SK-N-SH (cell line): ENCODE data around the gene PCSK6. TPM values are rescaled to one million over a fixed set of nuclear protein-coding genes. Genes with fewer than 3 reads are reported as not detected.
"Not testable (repeated sequence)": the region's sequence is repeated elsewhere in the genome, so short reads cannot be mapped to it uniquely, and the experiment has no call there.

Source experiments
- CTCF ChIA-PET: fragments of 300-600, 350-600 bp; formaldehyde crosslinking; extraction: SDS; loops from one replicate; lab custom pipeline; 2021; lab: Yijun Ruan, JAX
- POLR2A ChIA-PET: fragments of 350-600 bp; sonication (Branson Sonifier 250); formaldehyde crosslinking; extraction: SDS; loops from one replicate; lab custom pipeline; 2020; ENCODE audit warnings: antibody characterized with exemption, inconsistent platforms; lab: Yijun Ruan, JAX
- DNase-seq: peaks from one replicate; pipeline ENCODE4 v3.0.0; 2012
- H2AFZ ChIP-seq: fragments of 200-600 bp; sonication (generic); 2 replicates; pipeline ENCODE4 v1.8.1; 2016; ENCODE audit warnings: antibody characterized with exemption, mild to moderate bottlenecking, low read depth
- H3F3A ChIP-seq: fragments of 200-600 bp; sonication (generic); replicated peaks from 2 replicates; pipeline ENCODE3; 2016; ENCODE audit warnings: antibody characterized with exemption, mild to moderate bottlenecking; ENCODE audit not compliant: insufficient read depth
- H3K27ac ChIP-seq, 2 experiments: fragments of 200-500 bp in 1 of 2; fragments of 200-600 bp in 1 of 2; sonication (Bioruptor generic) in 1 of 2; sonication (generic), shearing (Covaris generic) in 1 of 2; 2 replicates each; pipeline versions ENCODE4 v1.5.1 to v1.6.1; 2014 to 2016; ENCODE audit warnings: low read depth in 2 of 2, inconsistent platforms in 1 of 2, low read length in 1 of 2, mild to moderate bottlenecking in 1 of 2, mixed read lengths in 1 of 2
- H3K27me3 ChIP-seq: fragments of 200-600 bp; sonication (generic), shearing (Covaris generic); 2 replicates; pipeline ENCODE4 v1.6.1; 2016; ENCODE audit warnings: mixed run types; ENCODE audit not compliant: insufficient read depth
- H3K36me3 ChIP-seq, 2 experiments: fragments of 200-500 bp in 1 of 2; fragments of 200-600 bp in 1 of 2; sonication (Bioruptor generic) in 1 of 2; sonication (generic) in 1 of 2; replicated peaks in 1 of 2; 2 replicates each; pipeline versions ENCODE3 to v1.5.1; 2014 to 2016; ENCODE audit warnings: low read length in 1 of 2, mild to moderate bottlenecking in 1 of 2; ENCODE audit not compliant: insufficient read depth in 2 of 2, control insufficient read depth in 1 of 2
- H3K4me1 ChIP-seq, 2 experiments: fragments of 200-500 bp in 1 of 2; fragments of 200-600 bp in 1 of 2; sonication (Bioruptor generic) in 1 of 2; sonication (generic), shearing (Covaris generic) in 1 of 2; 2 replicates each; pipeline versions ENCODE4 v1.5.1 to v1.6.1; 2014 to 2016; ENCODE audit warnings: low read depth in 1 of 2, low read length in 1 of 2, mixed run types in 1 of 2; ENCODE audit not compliant: insufficient read depth in 2 of 2, control insufficient read depth in 1 of 2
- H3K4me2 ChIP-seq: fragments of 200-600 bp; sonication (generic), shearing (Covaris generic); 2 replicates; pipeline ENCODE4 v1.6.1; 2017; ENCODE audit warnings: mixed run types
- H3K4me3 ChIP-seq, 2 experiments: fragments of 200-500 bp in 1 of 2; fragments of 200-600 bp in 1 of 2; sonication (Bioruptor generic) in 1 of 2; sonication (generic), shearing (Covaris generic) in 1 of 2; 2 replicates each; pipeline versions ENCODE4 v1.5.1 to v1.8.1; 2014 to 2016; ENCODE audit warnings: low read depth in 2 of 2, inconsistent platforms in 1 of 2, low read length in 1 of 2, mild to moderate bottlenecking in 1 of 2, mixed read lengths in 1 of 2, moderate library complexity in 1 of 2
- H3K79me2 ChIP-seq: fragments of 200-600 bp; sonication (generic); 2 replicates; pipeline ENCODE4 v1.8.1; 2017; ENCODE audit warnings: mild to moderate bottlenecking; ENCODE audit not compliant: insufficient read depth
- H3K9ac ChIP-seq: fragments of 200-600 bp; sonication (generic); 2 replicates; pipeline ENCODE4 v1.6.1; 2017; ENCODE audit warnings: mixed run types
- H3K9me2 ChIP-seq: fragments of 200-600 bp; sonication (generic); 2 replicates; pipeline ENCODE4 v1.6.1; 2017; ENCODE audit warnings: mixed run types
- H3K9me3 ChIP-seq: fragments of 200-600 bp; sonication (generic); 2 replicates; pipeline ENCODE4 v1.6.1; 2017; ENCODE audit warnings: mixed run types, mild to moderate bottlenecking, moderate library complexity
- H4K20me1 ChIP-seq: fragments of 200-600 bp; sonication (generic); 2 replicates; pipeline ENCODE4 v1.6.1; 2017; ENCODE audit warnings: mild to moderate bottlenecking, mixed run types; ENCODE audit not compliant: insufficient read depth
- CTCF ChIP-seq: fragments of 200-600 bp; sonication (generic); IDR thresholded peaks from 2 replicates; pipeline ENCODE4 v1.6.1; 2017; ENCODE audit warnings: antibody characterized with exemption, mild to moderate bottlenecking, moderate library complexity
- EP300 ChIP-seq, 2 experiments: IDR thresholded peaks; 2 replicates each; pipeline versions ENCODE4 v1.4.0 to v1.6.1; 2012; ENCODE audit warnings: borderline replicate concordance in 1 of 2, low read depth in 1 of 2, low read length in 1 of 2
- EZH2phosphoT487 ChIP-seq: fragments of 200-600 bp; sonication (generic); IDR thresholded peaks from 2 replicates; pipeline ENCODE4 v1.6.1; 2017; ENCODE audit warnings: low read depth, mixed run types, mild to moderate bottlenecking, antibody characterized with exemption, moderate library complexity, borderline replicate concordance
- FOSL2 ChIP-seq: IDR thresholded peaks from 2 replicates; pipeline ENCODE4 v1.4.0; 2012; ENCODE audit warnings: low read depth, mild to moderate bottlenecking, moderate library complexity, borderline replicate concordance
- GABPA ChIP-seq: IDR thresholded peaks from 2 replicates; pipeline ENCODE4 v1.4.0; 2012; ENCODE audit warnings: low read depth, mild to moderate bottlenecking
- MAX ChIP-seq: IDR thresholded peaks from 2 replicates; pipeline ENCODE4 v1.4.0; 2012; ENCODE audit warnings: low read depth
- MEF2A ChIP-seq: IDR thresholded peaks from 2 replicates; pipeline ENCODE4 v1.4.0; 2012; ENCODE audit warnings: low read depth, borderline replicate concordance
- MXI1 ChIP-seq: IDR thresholded peaks from 2 replicates; pipeline ENCODE4 v1.6.1; 2012; ENCODE audit warnings: mild to moderate bottlenecking, low read depth, low read length, improper control_type of control experiment
- SIN3A ChIP-seq: IDR thresholded peaks from 2 replicates; pipeline ENCODE4 v1.6.1; 2012; ENCODE audit warnings: low read depth, mild to moderate bottlenecking, low read length, moderate library complexity, borderline replicate concordance
- TCF12 ChIP-seq: IDR thresholded peaks from 2 replicates; pipeline ENCODE4 v1.4.0; 2012
- TEAD4 ChIP-seq: IDR thresholded peaks from 2 replicates; pipeline ENCODE4 v1.4.0; 2012; ENCODE audit warnings: mild to moderate bottlenecking, borderline replicate concordance; ENCODE audit not compliant: insufficient read depth
- YY1 ChIP-seq: IDR thresholded peaks from 2 replicates; pipeline ENCODE4 v1.4.0; 2012; ENCODE audit warnings: low read depth, mild to moderate bottlenecking
- WGBS: methylation state at CpG from one replicate; pipeline ENCODE4 v1.1.6; 2017; ENCODE audit warnings: low lambda C conversion rate; 5-methylcytosine and 5-hydroxymethylcytosine counted together
- polyA plus RNA-seq, 3 experiments: library from polyadenylated mRNA; depleted of rRNA; stranded (reverse); fragments of >200 nt; gene quantifications; 2 replicates each; pipeline ENCODE4 v1.2.3, GENCODE V29; 2012

Gene PCSK6
- polyA plus RNA-seq, 1 of the 3 experiments (the other 2 are of a cell fraction), result 0.03 TPM

- H3K36me3 ChIP-seq, result no peaks in the 10 kb centered on the region
- no peak overlapping the region for H3K9ac ChIP-seq
- no peak overlapping the region for H2AFZ ChIP-seq
- no peak for DNase-seq
- H3K4me3 ChIP-seq, result no peak overlapping the region
- H3K27ac ChIP-seq, result no peak overlapping the region
- no peak overlapping the region for H3K4me2 ChIP-seq
- H3K4me1 ChIP-seq, result no peaks in the 10 kb centered on the region; a peak in 2 of 4 replicates
- ChIA-PET POLR2A (no interaction called here), CTCF (no interaction called here)
- H4K20me1 ChIP-seq, result no peaks in the 10 kb centered on the region
- no peaks in the 10 kb centered on the region; the same call in 1 of the 2 replicates for H3K27me3 ChIP-seq
- no peaks in the 10 kb centered on the region for H3K79me2 ChIP-seq
- TF ChIP-seq SIN3A, result no peak
- TF ChIP-seq CTCF, result no peak
- no peak for TF ChIP-seq MXI1
- TF ChIP-seq YY1, result no peak
- no peak for TF ChIP-seq EZH2phosphoT487
- no peak for TF ChIP-seq MEF2A
- TF ChIP-seq EP300 (IDR thresholded peaks at IDR 0.05; ENCODE audit: borderline replicate concordance in 1 of 2, low read depth in 1 of 2, low read length in 1 of 2), result no peak
- no peak for TF ChIP-seq GABPA
- H3K9me2 ChIP-seq, result no peaks in the 10 kb centered on the region
- H3F3A ChIP-seq, result peaks cover under 1% of the 10 kb centered on the region
- 45% methylated on average over 6 of the region's 7 CpGs for WGBS
- H3K9me3 ChIP-seq, result no peaks in the 10 kb centered on the region
These were observed 151.5 kb downstream of the PCSK6 start for GRCh38 chr15:101337976-101338375.

- CTCF ChIA-PET, result not testable (repeated sequence)
These were observed 155.4 kb downstream of the PCSK6 start for GRCh38 chr15:101333907-101334789.

GRCh38 chr15:101332061-101332467 lies 157.4 kb downstream of the PCSK6 start:
- WGBS, result 69% methylated on average over 7 of the region's 7 CpGs
- TF ChIP-seq MEF2A, result no peak
- TF ChIP-seq FOSL2, result no peak
- no peak for TF ChIP-seq TEAD4
- no peak for TF ChIP-seq MAX
- no peak for TF ChIP-seq YY1
- TF ChIP-seq TCF12, result no peak
- no peak for TF ChIP-seq EZH2phosphoT487
- TF ChIP-seq, all 33 proteins: peak for 0
- no peak overlapping the region for H3K27ac ChIP-seq

More at GRCh38 chr15:101333907-101334789, 155.4 kb downstream of the PCSK6 start:
- H4K20me1 ChIP-seq, H3K27me3 ChIP-seq, H3K9me2 ChIP-seq, H3F3A ChIP-seq, H3K4me3 ChIP-seq, POLR2A ChIA-PET, H3K9ac ChIP-seq, H3K79me2 ChIP-seq, DNase-seq, H3K27ac ChIP-seq, H3K36me3 ChIP-seq: not testable (repeated sequence)
- peak; percentile 78 for TF ChIP-seq GABPA
- TF ChIP-seq, all 33 proteins: peak for 1; not testable (repeated sequence) for 32
- WGBS, result 69% methylated on average over 6 of the region's 16 CpGs
- not testable (repeated sequence) for H2AFZ ChIP-seq, H3K4me2 ChIP-seq, H3K4me1 ChIP-seq, H3K9me3 ChIP-seq

More at GRCh38 chr15:101332061-101332467, 157.4 kb downstream of the PCSK6 start:
- H3K4me3 ChIP-seq, result no peak overlapping the region
- no peaks in the 10 kb centered on the region for H3K4me1 ChIP-seq
- DNase-seq, result no peak
- H3K27me3 ChIP-seq, result peaks cover 8% of the 10 kb centered on the region; the same call in 1 of the 2 replicates
- no peaks in the 10 kb centered on the region for H3K9me3 ChIP-seq
- no peaks in the 10 kb centered on the region for H3K36me3 ChIP-seq
- CTCF ChIA-PET, result no interaction called here
- no peak overlapping the region for H3K9ac ChIP-seq
- POLR2A ChIA-PET, result no interaction called here
- H3K79me2 ChIP-seq, result no peaks in the 10 kb centered on the region
- H3K9me2 ChIP-seq, result no peaks in the 10 kb centered on the region
- H2AFZ ChIP-seq, result no peak overlapping the region
- no peak overlapping the region for H3K4me2 ChIP-seq
- H3F3A ChIP-seq, result no peaks in the 10 kb centered on the region
- H4K20me1 ChIP-seq, result no peaks in the 10 kb centered on the region
